ENCODE measurements around the gene ATP11B. TPM values are rescaled to one million over a fixed set of nuclear protein-coding genes. Genes with fewer than 3 reads are reported as not detected.

The ATP11B gene
- total RNA-seq (2014; rRNA removed; shearing (Covaris generic)), result 69.7 and 73.9 TPM in 2 replicates

- no peaks in the 10 kb centered on the region for H3K36me3 ChIP-seq
Observed at GRCh38 chr3:182792901-182793662, at the start of gene ATP11B. TSS of gene ATP11B (plus strand) at chr3:182793504. CDS start at chr3:182793760, 256 bp downstream.

GRCh38 chr3:182746959-182747358 is 46.3 kb upstream of the ATP11B start:
- no peak overlapping the region for H3K4me3 ChIP-seq
- no peaks in the 10 kb centered on the region for H3K4me1 ChIP-seq
- no peaks in the 10 kb centered on the region for H3K36me3 ChIP-seq
- no peak overlapping the region for H3K27ac ChIP-seq
- no peaks in the 10 kb centered on the region for H3K9me3 ChIP-seq (replicated peaks)
- DNase-seq, result no peak
- H3K27me3 ChIP-seq, result no peaks in the 10 kb centered on the region

More at GRCh38 chr3:182792901-182793662, at the start of gene ATP11B:
- no peaks in the 10 kb centered on the region for H3K27me3 ChIP-seq
- H3K4me3 ChIP-seq, result peak within 1 kb of the TSS; percentile 94
- peak; percentile 63 to 76 for DNase-seq
- no peaks in the 10 kb centered on the region for H3K9me3 ChIP-seq (replicated peaks)
- H3K4me1 ChIP-seq, result peaks cover 3% of the 10 kb centered on the region; the same call in 1 of the 2 replicates
- peak within 1 kb of the TSS; percentile 67 for H3K27ac ChIP-seq

GRCh38 chr3:182755308-182755707 is 38.0 kb upstream of the ATP11B start:
- peaks cover 11% of the 10 kb centered on the region for H3K4me1 ChIP-seq
- H3K4me3 ChIP-seq, result no peak overlapping the region
- no peak for DNase-seq
- peak overlapping the region; percentile 22; the same call in 1 of the 2 replicates for H3K27ac ChIP-seq
- no peaks in the 10 kb centered on the region for H3K27me3 ChIP-seq
- H3K9me3 ChIP-seq (replicated peaks), result no peaks in the 10 kb centered on the region
- H3K36me3 ChIP-seq, result no peaks in the 10 kb centered on the region

GRCh38 chr3:182755712-182756111 is 37.6 kb upstream of the ATP11B start:
- no peaks in the 10 kb centered on the region for H3K27me3 ChIP-seq
- no peaks in the 10 kb centered on the region for H3K36me3 ChIP-seq
- peak overlapping the region; percentile 22; the same call in 1 of the 2 replicates for H3K27ac ChIP-seq
- peaks cover 11% of the 10 kb centered on the region for H3K4me1 ChIP-seq
- H3K9me3 ChIP-seq (replicated peaks), result no peaks in the 10 kb centered on the region
- no peak overlapping the region for H3K4me3 ChIP-seq
- peak in 1 of 2 experiments; percentile 10 for DNase-seq

- Histone ChIP-seq H3K4me1 (peaks cover 1% of the 10 kb centered on the region), H3K27ac (no peak overlapping the region), H3K9me3 (replicated peaks) (no peaks in the 10 kb centered on the region), H3K4me3 (no peak overlapping the region), H3K27me3 (no peaks in the 10 kb centered on the region), H3K36me3 (no peaks in the 10 kb centered on the region)
- DNase-seq, result no peak
Observed at GRCh38 chr3:182760576-182761164, 32.6 kb upstream of the ATP11B start.

GRCh38 chr3:182763896-182764295 is 29.4 kb upstream of the ATP11B start:
- H3K36me3 ChIP-seq, result no peaks in the 10 kb centered on the region
- no peaks in the 10 kb centered on the region for H3K27me3 ChIP-seq
- H3K27ac ChIP-seq, result no peak overlapping the region
- DNase-seq, result no peak
- H3K4me1 ChIP-seq, result no peaks in the 10 kb centered on the region
- H3K9me3 ChIP-seq (replicated peaks), result no peaks in the 10 kb centered on the region
- H3K4me3 ChIP-seq, result no peak overlapping the region

- Histone ChIP-seq H3K4me1 (no peaks in the 10 kb centered on the region), H3K9me3 (replicated peaks) (no peaks in the 10 kb centered on the region), H3K36me3 (no peaks in the 10 kb centered on the region), H3K27ac (no peak overlapping the region), H3K4me3 (no peak overlapping the region), H3K27me3 (no peaks in the 10 kb centered on the region)
- DNase-seq, result no peak
Observed at GRCh38 chr3:182765287-182765686, 28.0 kb upstream of the ATP11B start.

- no peak overlapping the region for H3K27ac ChIP-seq
- DNase-seq, result no peak
- H3K27me3 ChIP-seq, result no peaks in the 10 kb centered on the region
- H3K4me1 ChIP-seq, result no peaks in the 10 kb centered on the region
- no peaks in the 10 kb centered on the region for H3K36me3 ChIP-seq
- no peak overlapping the region for H3K4me3 ChIP-seq
- H3K9me3 ChIP-seq (replicated peaks), result no peaks in the 10 kb centered on the region
Observed at GRCh38 chr3:182766099-182766498, 27.2 kb upstream of the ATP11B start.

- H3K36me3 ChIP-seq, result no peaks in the 10 kb centered on the region
- H3K9me3 ChIP-seq (replicated peaks), result no peaks in the 10 kb centered on the region
- H3K4me3 ChIP-seq, result no peak overlapping the region
- H3K27ac ChIP-seq, result no peak overlapping the region
- no peaks in the 10 kb centered on the region for H3K4me1 ChIP-seq
- H3K27me3 ChIP-seq, result no peaks in the 10 kb centered on the region
- no peak for DNase-seq
Observed at GRCh38 chr3:182768413-182768812, 24.9 kb upstream of the ATP11B start.

GRCh38 chr3:182769673-182770072 is 23.6 kb upstream of the ATP11B start:
- no peaks in the 10 kb centered on the region for H3K27me3 ChIP-seq
- no peak for DNase-seq
- H3K27ac ChIP-seq, result no peak overlapping the region
- no peaks in the 10 kb centered on the region for H3K36me3 ChIP-seq
- no peak overlapping the region for H3K4me3 ChIP-seq
- no peaks in the 10 kb centered on the region for H3K9me3 ChIP-seq (replicated peaks)
- no peaks in the 10 kb centered on the region for H3K4me1 ChIP-seq

GRCh38 chr3:182782149-182782548 is 11.2 kb upstream of the ATP11B start:
- DNase-seq, result no peak
- Histone ChIP-seq H3K9me3 (replicated peaks) (no peaks in the 10 kb centered on the region), H3K27ac (no peak overlapping the region), H3K27me3 (no peaks in the 10 kb centered on the region), H3K4me1 (peaks cover 8% of the 10 kb centered on the region), H3K36me3 (no peaks in the 10 kb centered on the region), H3K4me3 (no peak overlapping the region)

- peaks cover 15% of the 10 kb centered on the region for H3K4me1 ChIP-seq
- H3K36me3 ChIP-seq, result no peaks in the 10 kb centered on the region
- H3K4me3 ChIP-seq, result no peak overlapping the region
- no peaks in the 10 kb centered on the region for H3K9me3 ChIP-seq (replicated peaks)
- DNase-seq, result no peak
- H3K27me3 ChIP-seq, result no peaks in the 10 kb centered on the region
- H3K27ac ChIP-seq, result no peak overlapping the region
Observed at GRCh38 chr3:182783106-182783505, 10.2 kb upstream of the ATP11B start.

- H3K27me3 ChIP-seq, result no peaks in the 10 kb centered on the region
- H3K9me3 ChIP-seq (replicated peaks), result no peaks in the 10 kb centered on the region
- H3K4me1 ChIP-seq, result peaks cover 15% of the 10 kb centered on the region
- H3K27ac ChIP-seq, result no peak overlapping the region
- no peak for DNase-seq
- no peak overlapping the region for H3K4me3 ChIP-seq
- no peaks in the 10 kb centered on the region for H3K36me3 ChIP-seq
Observed at GRCh38 chr3:182784542-182784941, 8.8 kb upstream of the ATP11B start.

GRCh38 chr3:182785142-182785541 is 8.2 kb upstream of the ATP11B start:
- peaks cover 15% of the 10 kb centered on the region for H3K4me1 ChIP-seq

GRCh38 chr3:182785756-182786155 is 7.5 kb upstream of the ATP11B start:
- Histone ChIP-seq H3K9me3 (replicated peaks) (no peaks in the 10 kb centered on the region), H3K27ac (no peak overlapping the region), H3K36me3 (no peaks in the 10 kb centered on the region), H3K27me3 (no peaks in the 10 kb centered on the region), H3K4me3 (no peak overlapping the region), H3K4me1 (peaks cover 15% of the 10 kb centered on the region)
- DNase-seq, result peak in 1 of 2 experiments; percentile 13

More at GRCh38 chr3:182785142-182785541, 8.2 kb upstream of the ATP11B start:
- no peaks in the 10 kb centered on the region for H3K36me3 ChIP-seq
- H3K27ac ChIP-seq, result no peak overlapping the region
- DNase-seq, result no peak
- no peaks in the 10 kb centered on the region for H3K27me3 ChIP-seq
- no peaks in the 10 kb centered on the region for H3K9me3 ChIP-seq (replicated peaks)
- H3K4me3 ChIP-seq, result no peak overlapping the region
